Right kidney (tissue), 1 donor: ENCODE results near the gene TRIM32.

Source experiments
- DNase-seq: peaks from one replicate; pipeline ENCODE4 v3.0.0-alpha.2; 2016

TRIM32 gene

GRCh38 chr9:116705531-116705930 is 18.4 kb downstream of the TRIM32 start:
- no peak for DNase-seq

GRCh38 chr9:116706310-116707290 is 19.5 kb downstream of the TRIM32 start:
- no peak for DNase-seq

GRCh38 chr9:116712781-116713180 is 25.7 kb downstream of the TRIM32 start:
- DNase-seq: no peak

- DNase-seq: no peak
Measured at GRCh38 chr9:116713271-116713670, 26.2 kb downstream of the TRIM32 start.

- no peak for DNase-seq
Measured at GRCh38 chr9:116715751-116716150, 28.6 kb downstream of the TRIM32 start.

- no peak for DNase-seq
Measured at GRCh38 chr9:116716438-116716837, 29.3 kb downstream of the TRIM32 start.

GRCh38 chr9:116717150-116717549 is 30.0 kb downstream of the TRIM32 start:
- no peak for DNase-seq

GRCh38 chr9:116718111-116718510 is 31.0 kb downstream of the TRIM32 start:
- DNase-seq: no peak

- DNase-seq: no peak
Measured at GRCh38 chr9:116720111-116720510, 33.0 kb downstream of the TRIM32 start.

GRCh38 chr9:116721411-116721810 is 34.3 kb downstream of the TRIM32 start:
- no peak for DNase-seq

- no peak for DNase-seq
Measured at GRCh38 chr9:116721944-116722343, 34.8 kb downstream of the TRIM32 start.

- DNase-seq: no peak
Measured at GRCh38 chr9:116724123-116724522, 37.0 kb downstream of the TRIM32 start.

- no peak for DNase-seq
Measured at GRCh38 chr9:116726602-116727001, 39.5 kb downstream of the TRIM32 start.

- no peak for DNase-seq
Measured at GRCh38 chr9:116733010-116733641, 46.0 kb downstream of the TRIM32 start.

GRCh38 chr9:116736399-116737151 is 49.5 kb downstream of the TRIM32 start:
- no peak for DNase-seq

- DNase-seq: peak; percentile 57
Measured at GRCh38 chr9:116737152-116737546, 50.0 kb downstream of the TRIM32 start.

- DNase-seq: no peak
Measured at GRCh38 chr9:116741086-116741740, 54.1 kb downstream of the TRIM32 start.

- no peak for DNase-seq
Measured at GRCh38 chr9:116741742-116742141, 54.6 kb downstream of the TRIM32 start.

- DNase-seq: no peak
Measured at GRCh38 chr9:116749176-116749575, 62.1 kb downstream of the TRIM32 start.

GRCh38 chr9:116749772-116750171 is 62.7 kb downstream of the TRIM32 start:
- no peak for DNase-seq

GRCh38 chr9:116750510-116750909 is 63.4 kb downstream of the TRIM32 start:
- no peak for DNase-seq
